Omental fat pad (tissue), 4 donors: ENCODE measurements around the gene UQCRQ. TPM values are rescaled to one million over a fixed set of nuclear protein-coding genes. Genes with fewer than 3 reads are reported as not detected.

Experiments used
- ATAC-seq: fragments of 150-250 bp; one replicate; pipeline ENCODE4 v1.9.1; 2016; ENCODE audit warnings: mild to moderate bottlenecking, moderate library complexity; ENCODE audit not compliant: low FRiP score
- DNase-seq: peaks from one replicate; pipeline ENCODE4 v3.0.0-alpha.2; 2019; ENCODE audit warnings: low spot score
- CTCF ChIP-seq, 3 donors: fragments of 450-650 bp; IDR thresholded peaks; one replicate each; pipeline ENCODE4 v1.5.1; 2016 to 2017; ENCODE audit warnings: antibody characterized with exemption in 3 of 3, mild to moderate bottlenecking in 3 of 3, moderate library complexity in 2 of 3
- total RNA-seq, 4 donors: library from RNA; depleted of rRNA; stranded (reverse); fragments of >200 nt; gene quantifications; one replicate each; pipeline ENCODE4 v1.1.0, GENCODE V29; 2016

Gene UQCRQ
- total RNA-seq, 4 donors from 2014 or later, result 89.7 to 173 (median 115) TPM

GRCh38 chr5:132876020-132876759 lies 9.7 kb downstream of the UQCRQ start:
- no peak for TF ChIP-seq CTCF (IDR thresholded peaks at IDR 0.05)
- ATAC-seq (no peak), DNase-seq (no peak)

GRCh38 chr5:132877466-132877865 lies 11.0 kb downstream of the UQCRQ start:
- TF ChIP-seq CTCF (IDR thresholded peaks at IDR 0.05), result no peak
- DNase-seq (no peak), ATAC-seq (no peak)

- ATAC-seq (no peak), DNase-seq (no peak)
- no peak for TF ChIP-seq CTCF (IDR thresholded peaks at IDR 0.05)
Observed at GRCh38 chr5:132877938-132878337, 11.5 kb downstream of the UQCRQ start.

- ATAC-seq, result peak; percentile 59
- TF ChIP-seq CTCF (IDR thresholded peaks at IDR 0.05), result no peak
- no peak for DNase-seq
Observed at GRCh38 chr5:132883261-132883834, 16.9 kb downstream of the UQCRQ start.

- no peak for ATAC-seq
- TF ChIP-seq CTCF (IDR thresholded peaks at IDR 0.05), result no peak
- DNase-seq, result no peak
Observed at GRCh38 chr5:132884548-132884947, 18.1 kb downstream of the UQCRQ start.

- TF ChIP-seq CTCF (IDR thresholded peaks at IDR 0.05), result no peak
- no peak for ATAC-seq
- no peak for DNase-seq
Observed at GRCh38 chr5:132886064-132886823, 19.8 kb downstream of the UQCRQ start.
